ENCODE data around the gene GPR42.

GPR42 gene

DNA sequence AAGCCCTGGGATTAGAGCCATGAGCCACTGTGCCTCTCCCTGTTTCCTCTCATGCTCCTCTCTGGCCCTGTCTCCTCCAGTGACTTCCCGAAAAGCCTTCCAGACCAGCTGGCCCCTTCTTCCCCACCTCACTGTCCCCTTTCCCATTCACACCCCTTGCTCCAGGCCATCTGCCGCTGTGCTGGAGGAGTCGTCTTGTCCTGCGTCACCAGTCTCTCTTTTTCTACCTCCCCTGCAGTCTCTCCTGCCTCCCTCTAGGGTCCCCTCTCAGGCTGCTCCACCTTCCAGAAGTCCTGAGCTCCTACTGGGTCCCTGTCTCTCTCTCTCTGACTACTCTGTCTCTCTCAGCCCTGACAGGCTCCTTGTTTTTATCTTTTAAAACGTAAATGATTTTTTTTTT, 28.4 kb upstream of the GPR42 start:
- peaks cover 16% of the 10 kb centered on the region for H3K27me3 Mint-ChIP-seq (ENCODE audit: low read depth)
- no peak overlapping the region for H3K27ac Mint-ChIP-seq
- H3K9me3 Mint-ChIP-seq: no peaks in the 10 kb centered on the region
- H3K4me1 Mint-ChIP-seq: no peaks in the 10 kb centered on the region
- H3K36me3 Mint-ChIP-seq (ENCODE audit: low read depth): no peaks in the 10 kb centered on the region
- H3K4me3 Mint-ChIP-seq: no peak overlapping the region
- TF ChIP-seq CTCF (IDR thresholded peaks at IDR 0.05; ENCODE audit: unreplicated experiment in 3 of 3): no peak

- H3K27me3 Mint-ChIP-seq (ENCODE audit: low read depth): peaks cover 27% of the 10 kb centered on the region
- no peaks in the 10 kb centered on the region for H3K9me3 Mint-ChIP-seq
- H3K27ac Mint-ChIP-seq: no peak overlapping the region
- H3K4me3 Mint-ChIP-seq: no peak overlapping the region
- H3K36me3 Mint-ChIP-seq (ENCODE audit: low read depth): no peaks in the 10 kb centered on the region
- H3K4me1 Mint-ChIP-seq: no peaks in the 10 kb centered on the region
- no peak for TF ChIP-seq CTCF (IDR thresholded peaks at IDR 0.05; ENCODE audit: unreplicated experiment in 3 of 3)
Observed at GRCh38 chr19:35344511-35345031, 26.3 kb upstream of the GPR42 start.

- Mint-ChIP-seq H3K27me3 (ENCODE audit: low read depth) (peaks cover 25% of the 10 kb centered on the region), H3K4me1 (no peaks in the 10 kb centered on the region), H3K9me3 (no peaks in the 10 kb centered on the region), H3K4me3 (no peak overlapping the region), H3K36me3 (ENCODE audit: low read depth) (no peaks in the 10 kb centered on the region), H3K27ac (no peak overlapping the region)
- no peak for TF ChIP-seq CTCF (IDR thresholded peaks at IDR 0.05; ENCODE audit: unreplicated experiment in 3 of 3)
Observed at GRCh38 chr19:35345671-35346111, 25.2 kb upstream of the GPR42 start.

GRCh38 chr19:35346193-35347052, 24.4 kb upstream of the GPR42 start:
- Mint-ChIP-seq H3K27me3 (ENCODE audit: low read depth) (peaks cover 22% of the 10 kb centered on the region), H3K27ac (no peak overlapping the region), H3K4me3 (no peak overlapping the region), H3K4me1 (no peaks in the 10 kb centered on the region), H3K36me3 (ENCODE audit: low read depth) (no peaks in the 10 kb centered on the region), H3K9me3 (no peaks in the 10 kb centered on the region)
- no peak for TF ChIP-seq CTCF (IDR thresholded peaks at IDR 0.05; ENCODE audit: unreplicated experiment in 3 of 3)

- Mint-ChIP-seq H3K27ac (no peak within 1 kb of the TSS), H3K4me1 (no peaks in the 10 kb centered on the region), H3K4me3 (no peak within 1 kb of the TSS), H3K27me3 (ENCODE audit: low read depth) (peaks cover 22% of the 10 kb centered on the region), H3K9me3 (no peaks in the 10 kb centered on the region), H3K36me3 (ENCODE audit: low read depth) (no peaks in the 10 kb centered on the region)
- TF ChIP-seq CTCF (IDR thresholded peaks at IDR 0.05; ENCODE audit: unreplicated experiment in 3 of 3): no peak
Observed at GRCh38 chr19:35347171-35347929, 23.5 kb upstream of the GPR42 start, which contains the start of gene FFAR1. FFAR1 (plus strand) TSS chr19:35347902; CDS start chr19:35351552, 3,650 bp downstream.
